ENCODE data around the gene CD81. TPM values are rescaled to one million over a fixed set of nuclear protein-coding genes. Genes with fewer than 3 reads are reported as not detected.
"Not testable (repeated sequence)": the region's sequence is repeated elsewhere in the genome, so short reads cannot be mapped to it uniquely, and the experiment has no call there.

The CD81 gene
- total RNA-seq, 4 donors from 2014 or later: 54.5 to 87.0 (median 66.8) TPM

- in situ Hi-C loops (cut with MboI; ENCODE audit: low sequenced_read_pairs in 4 of 4): no loop called here
- no peak for TF ChIP-seq CTCF (IDR thresholded peaks at IDR 0.05 in 4 of 5, conservative IDR thresholded peaks at IDR 0.05 in 1 of 5)
- TF ChIP-seq POLR2A (IDR thresholded peaks at IDR 0.05): no peak
- no peaks in the 10 kb centered on the region for H3K9me3 ChIP-seq
- no peaks in the 10 kb centered on the region for H3K36me3 ChIP-seq
- no peak overlapping the region for H3K27ac ChIP-seq
- ATAC-seq: no peak
- no peaks in the 10 kb centered on the region for H3K4me1 ChIP-seq
- no peak for DNase-seq
- H3K4me3 ChIP-seq: no peak overlapping the region
- H3K27me3 ChIP-seq: no peaks in the 10 kb centered on the region
- intact Hi-C loops (cut with DNase I; ENCODE audit: low total_unique reads): no loop called here
These were observed 22.0 kb upstream of the CD81 start for GRCh38 chr11:2355000-2355644.

- Histone ChIP-seq H3K27me3 (no peaks in the 10 kb centered on the region), H3K27ac (no peak overlapping the region), H3K36me3 (no peaks in the 10 kb centered on the region), H3K4me1 (no peaks in the 10 kb centered on the region), H3K9me3 (no peaks in the 10 kb centered on the region), H3K4me3 (no peak overlapping the region)
- in situ Hi-C loops (cut with MboI; ENCODE audit: low sequenced_read_pairs in 4 of 4) (no loop called here), intact Hi-C loops (cut with DNase I; ENCODE audit: low total_unique reads) (no loop called here)
- ATAC-seq: no peak
- no peak for DNase-seq
- no peak for TF ChIP-seq CTCF (IDR thresholded peaks at IDR 0.05 in 4 of 5, conservative IDR thresholded peaks at IDR 0.05 in 1 of 5)
- TF ChIP-seq POLR2A (IDR thresholded peaks at IDR 0.05): no peak
These were observed 19.9 kb upstream of the CD81 start for GRCh38 chr11:2357246-2357645.

GRCh38 chr11:2357651-2358050, 19.5 kb upstream of the CD81 start:
- ATAC-seq; intact Hi-C loops (cut with DNase I; ENCODE audit: low total_unique reads): not testable (repeated sequence)

DNA sequence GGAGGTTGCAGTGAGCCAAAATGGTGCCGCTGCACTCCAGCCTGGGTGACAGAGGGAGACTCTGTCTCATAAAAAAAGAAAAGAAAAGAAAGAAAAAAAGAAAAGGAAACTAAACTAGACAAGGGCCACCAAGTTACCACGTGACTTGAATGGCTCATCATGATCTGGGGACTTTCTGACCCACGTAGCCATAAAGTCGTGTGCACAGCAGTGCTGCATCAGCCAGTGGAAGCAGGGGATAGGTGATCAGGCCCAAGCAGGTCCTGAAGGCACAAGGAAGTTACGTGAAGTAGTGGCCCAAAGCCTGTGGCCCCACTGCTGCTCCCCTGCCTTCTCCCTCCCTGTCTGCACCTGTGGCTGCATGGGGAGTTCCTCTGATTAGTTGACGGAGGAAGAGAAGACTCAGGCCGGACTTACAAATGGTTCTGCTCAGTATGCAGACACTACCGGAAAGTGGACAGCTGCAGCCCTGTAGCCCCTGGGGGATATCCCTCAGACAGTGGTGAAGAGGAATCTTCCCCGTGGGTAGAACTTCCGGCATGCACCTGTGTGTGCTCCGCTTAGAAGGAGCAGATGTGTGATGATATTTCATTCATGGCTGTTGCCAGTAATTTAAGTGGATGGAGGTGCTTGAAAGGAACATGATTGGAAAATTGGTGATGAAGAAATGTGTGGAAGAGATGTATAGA, 18.2 kb upstream of the CD81 start:
- in situ Hi-C loops (cut with MboI; ENCODE audit: low sequenced_read_pairs in 4 of 4): no loop called here

More at GRCh38 chr11:2357651-2358050, 19.5 kb upstream of the CD81 start:
- H3K36me3 ChIP-seq; H3K4me1 ChIP-seq; H3K9me3 ChIP-seq; DNase-seq; H3K27me3 ChIP-seq; H3K27ac ChIP-seq; H3K4me3 ChIP-seq; in situ Hi-C loops (cut with MboI; ENCODE audit: low sequenced_read_pairs in 4 of 4): not testable (repeated sequence)

More for the DNA sequence above, 18.2 kb upstream of the CD81 start:
- DNase-seq (no peak), ATAC-seq (no peak)
- Histone ChIP-seq H3K9me3 (no peaks in the 10 kb centered on the region), H3K4me1 (no peaks in the 10 kb centered on the region), H3K4me3 (no peak overlapping the region), H3K27me3 (no peaks in the 10 kb centered on the region), H3K27ac (no peak overlapping the region), H3K36me3 (no peaks in the 10 kb centered on the region)
- TF ChIP-seq CTCF (IDR thresholded peaks at IDR 0.05 in 4 of 5, conservative IDR thresholded peaks at IDR 0.05 in 1 of 5) (no peak), POLR2A (IDR thresholded peaks at IDR 0.05) (no peak)
- intact Hi-C loops (cut with DNase I; ENCODE audit: low total_unique reads): no loop called here

Data from gastrocnemius medialis (tissue), 4 donors.